ENCODE data around the gene VPS8.

Gene VPS8

GRCh38 chr3:185051801-185052200 lies 239.8 kb downstream of the VPS8 start:
- DNase-seq (ENCODE audit: low read depth in 1 of 2, low spot score in 1 of 2): no peak

GRCh38 chr3:185052631-185053030 lies 240.7 kb downstream of the VPS8 start:
- no peak for DNase-seq (ENCODE audit: low read depth in 1 of 2, low spot score in 1 of 2)

GRCh38 chr3:185056908-185057307 lies 244.9 kb downstream of the VPS8 start:
- no peak for DNase-seq (ENCODE audit: low read depth in 1 of 2, low spot score in 1 of 2)

GRCh38 chr3:185057829-185058228 lies 245.9 kb downstream of the VPS8 start:
- no peak for DNase-seq (ENCODE audit: low read depth in 1 of 2, low spot score in 1 of 2)

- no peak for DNase-seq (ENCODE audit: low read depth in 1 of 2, low spot score in 1 of 2)
Measured at GRCh38 chr3:185058796-185059195, 246.8 kb downstream of the VPS8 start.

GRCh38 chr3:185059766-185060165 lies 247.8 kb downstream of the VPS8 start:
- DNase-seq (ENCODE audit: low read depth in 1 of 2, low spot score in 1 of 2): no peak

- DNase-seq (ENCODE audit: low read depth in 1 of 2, low spot score in 1 of 2): no peak
Measured at GRCh38 chr3:185060655-185061054, 248.7 kb downstream of the VPS8 start.

GRCh38 chr3:185062191-185062590 lies 250.2 kb downstream of the VPS8 start:
- no peak for DNase-seq (ENCODE audit: low read depth in 1 of 2, low spot score in 1 of 2)

- no peak for DNase-seq (ENCODE audit: low read depth in 1 of 2, low spot score in 1 of 2)
Measured at GRCh38 chr3:185063431-185063830, 251.5 kb downstream of the VPS8 start.

GRCh38 chr3:185065059-185065458 lies 253.1 kb downstream of the VPS8 start:
- DNase-seq (ENCODE audit: low read depth in 1 of 2, low spot score in 1 of 2): no peak

GRCh38 chr3:185066251-185066650 lies 254.3 kb downstream of the VPS8 start:
- DNase-seq (ENCODE audit: low read depth in 1 of 2, low spot score in 1 of 2): no peak

- DNase-seq (ENCODE audit: low read depth in 1 of 2, low spot score in 1 of 2): no peak
Measured at GRCh38 chr3:185067173-185067572, 255.2 kb downstream of the VPS8 start.

- no peak for DNase-seq (ENCODE audit: low read depth in 1 of 2, low spot score in 1 of 2)
Measured at GRCh38 chr3:185069037-185070030, 257.4 kb downstream of the VPS8 start.

- DNase-seq (ENCODE audit: low read depth in 1 of 2, low spot score in 1 of 2): no peak
Measured at GRCh38 chr3:185070491-185071286, 258.7 kb downstream of the VPS8 start.

GRCh38 chr3:185071287-185071800 lies 259.4 kb downstream of the VPS8 start:
- no peak for DNase-seq (ENCODE audit: low read depth in 1 of 2, low spot score in 1 of 2)

GRCh38 chr3:185075547-185075946 lies 263.6 kb downstream of the VPS8 start:
- DNase-seq (ENCODE audit: low read depth in 1 of 2, low spot score in 1 of 2): no peak

GRCh38 chr3:185076219-185076618 lies 264.3 kb downstream of the VPS8 start:
- DNase-seq (ENCODE audit: low read depth in 1 of 2, low spot score in 1 of 2): no peak

- no peak for DNase-seq (ENCODE audit: low read depth in 1 of 2, low spot score in 1 of 2)
Measured at GRCh38 chr3:185079625-185080024, 267.7 kb downstream of the VPS8 start.

GRCh38 chr3:185081521-185081920 lies 269.6 kb downstream of the VPS8 start:
- DNase-seq (ENCODE audit: low read depth in 1 of 2, low spot score in 1 of 2): no peak

GRCh38 chr3:185082149-185082548 lies 270.2 kb downstream of the VPS8 start:
- no peak for DNase-seq (ENCODE audit: low read depth in 1 of 2, low spot score in 1 of 2)

- no peak for DNase-seq (ENCODE audit: low read depth in 1 of 2, low spot score in 1 of 2)
Measured at GRCh38 chr3:185082829-185083228, 270.9 kb downstream of the VPS8 start.

- DNase-seq (ENCODE audit: low read depth in 1 of 2, low spot score in 1 of 2): no peak
Measured at GRCh38 chr3:185084402-185084801, 272.4 kb downstream of the VPS8 start.

Measured in activated CD4-positive, alpha-beta T cell treated with anti-CD3 and anti-CD28 coated beads, Interleukin-2, amount 50 U/mL, for 24 hours (primary cell).